Measurements from ENCODE around the gene ATAD1. TPM values are rescaled to one million over a fixed set of nuclear protein-coding genes. Genes with fewer than 3 reads are reported as not detected.

The ATAD1 gene
- polyA plus RNA-seq, 3 donors = 6.3 to 13.2 (median 10.2) TPM

DNA sequence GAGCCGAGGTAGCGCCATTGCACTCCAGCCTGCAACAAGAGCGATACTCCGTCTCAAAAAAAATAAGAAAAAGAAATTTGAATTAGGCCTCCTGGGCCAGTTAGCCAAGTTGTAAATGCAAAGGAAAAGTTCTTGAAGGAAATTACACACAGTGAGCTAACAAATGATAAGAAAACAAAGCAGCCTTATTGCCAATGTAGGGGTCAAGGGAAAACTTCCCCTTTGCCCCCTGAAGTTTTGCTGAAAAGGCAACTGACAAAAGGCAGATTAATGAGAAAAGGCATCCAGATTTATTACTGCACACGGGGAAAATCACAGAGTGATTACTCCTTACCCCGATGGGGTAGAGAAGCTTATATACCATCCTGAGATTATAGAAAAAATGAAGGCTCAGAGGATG lies 88.1 kb downstream of the ATAD1 start:
- Histone ChIP-seq H3K9ac (ENCODE audit: insufficient read depth, low read length, poor library complexity, severe bottlenecking) (no peak overlapping the region), H3K36me3 (replicated peaks in 1 of 2; ENCODE audit: control insufficient read depth in 1 of 2, insufficient read depth in 2 of 2, low read length in 2 of 2) (no peaks in the 10 kb centered on the region), H3K27me3 (ENCODE audit: control insufficient read depth in 2 of 2, insufficient read depth in 2 of 2, low read length in 2 of 2) (no peaks in the 10 kb centered on the region), H3K79me2 (ENCODE audit: insufficient read depth, low read length) (no peaks in the 10 kb centered on the region), H2AFZ (ENCODE audit: insufficient read depth, low read depth, low read length, poor library complexity, severe bottlenecking) (no peak overlapping the region), H3K27ac (ENCODE audit: low read depth in 1 of 2, low read length in 2 of 2) (no peak overlapping the region), H3K9me3 (replicated peaks in 1 of 2; ENCODE audit: control insufficient read depth in 1 of 2, insufficient read depth in 1 of 2, low read length in 2 of 2) (no peaks in the 10 kb centered on the region), H3K4me2 (replicated peaks; ENCODE audit: extremely low read depth, low read length, poor library complexity, severe bottlenecking) (no peak overlapping the region), H3K4me3 (replicated peaks in 1 of 3; ENCODE audit: low read depth in 2 of 3, low read length in 3 of 3) (no peak overlapping the region), H3K4me1 (ENCODE audit: control insufficient read depth in 1 of 2, insufficient read depth in 2 of 2, low read length in 2 of 2) (peaks cover 10 to 11% of the 10 kb centered on the region in 2 donors), H4K20me1 (ENCODE audit: insufficient read depth, low read length) (no peaks in the 10 kb centered on the region)
- peaks cover 0 to 4% (median 0%) of the 10 kb centered on the region in 3 donors for H3K27me3 Mint-ChIP-seq (ENCODE audit: low read depth in 3 of 3)
- peaks cover 12% of the 10 kb centered on the region for H3K4me1 Mint-ChIP-seq
- no peak for TF ChIP-seq CTCF (IDR thresholded peaks at IDR 0.05)
- intact Hi-C loops (cut with micrococcal nuclease) = no loop called here
- H3K9me3 Mint-ChIP-seq = no peaks in the 10 kb centered on the region
- no peak overlapping the region for H3K4me3 Mint-ChIP-seq
- DNase-seq = no peak
- WGBS (ENCODE audit: insufficient coverage) = 83% methylated on average over 4 of the region's 6 CpGs
- peaks cover 0 to 3% of the 10 kb centered on the region in 2 donors for H3K36me3 Mint-ChIP-seq
- H3K27ac Mint-ChIP-seq = no peak overlapping the region

DNA sequence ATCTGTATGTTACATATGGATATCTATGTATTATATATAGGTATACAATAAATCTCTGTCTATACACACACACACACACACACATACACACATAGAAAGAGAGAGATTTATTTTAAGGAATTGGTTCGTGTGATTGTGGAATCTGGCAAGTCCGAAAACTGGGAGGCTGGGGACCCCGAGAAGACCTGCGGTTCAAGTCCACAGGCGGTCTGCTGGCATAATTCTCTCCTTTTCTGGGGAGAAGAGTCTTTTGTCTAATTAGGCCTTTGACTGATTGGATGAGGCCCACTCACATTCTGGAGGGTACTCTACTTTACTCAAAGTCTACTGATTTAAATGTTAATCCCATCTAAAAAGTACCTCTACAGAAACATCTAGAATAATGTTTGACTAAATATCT lies 93.2 kb downstream of the ATAD1 start:
- Histone ChIP-seq H3K9ac (ENCODE audit: insufficient read depth, low read length, poor library complexity, severe bottlenecking) (no peak overlapping the region), H3K4me2 (replicated peaks; ENCODE audit: extremely low read depth, low read length, poor library complexity, severe bottlenecking) (no peak overlapping the region), H2AFZ (ENCODE audit: insufficient read depth, low read depth, low read length, poor library complexity, severe bottlenecking) (no peak overlapping the region), H3K36me3 (replicated peaks in 1 of 2; ENCODE audit: control insufficient read depth in 1 of 2, insufficient read depth in 2 of 2, low read length in 2 of 2) (no peaks in the 10 kb centered on the region), H3K9me3 (replicated peaks in 1 of 2; ENCODE audit: control insufficient read depth in 1 of 2, insufficient read depth in 1 of 2, low read length in 2 of 2) (no peaks in the 10 kb centered on the region), H3K4me3 (replicated peaks in 1 of 3; ENCODE audit: low read depth in 2 of 3, low read length in 3 of 3) (no peak overlapping the region), H3K27ac (ENCODE audit: low read depth in 1 of 2, low read length in 2 of 2) (no peak overlapping the region), H3K4me1 (ENCODE audit: control insufficient read depth in 1 of 2, insufficient read depth in 2 of 2, low read length in 2 of 2) (no peaks in the 10 kb centered on the region), H3K27me3 (ENCODE audit: control insufficient read depth in 2 of 2, insufficient read depth in 2 of 2, low read length in 2 of 2) (no peaks in the 10 kb centered on the region), H4K20me1 (ENCODE audit: insufficient read depth, low read length) (no peaks in the 10 kb centered on the region), H3K79me2 (ENCODE audit: insufficient read depth, low read length) (no peaks in the 10 kb centered on the region)
- WGBS (ENCODE audit: insufficient coverage) = no CpG with 5 or more reads among the region's 5 CpGs
- H3K27ac Mint-ChIP-seq = no peak overlapping the region
- H3K4me1 Mint-ChIP-seq = peaks cover 12% of the 10 kb centered on the region
- no peaks in the 10 kb centered on the region for H3K36me3 Mint-ChIP-seq
- H3K27me3 Mint-ChIP-seq (ENCODE audit: low read depth in 3 of 3) = peaks cover 0 to 6% (median 0%) of the 10 kb centered on the region in 3 donors
- H3K9me3 Mint-ChIP-seq = no peaks in the 10 kb centered on the region
- DNase-seq = no peak
- H3K4me3 Mint-ChIP-seq = no peak overlapping the region
- intact Hi-C loops (cut with micrococcal nuclease) = no loop called here
- TF ChIP-seq CTCF (IDR thresholded peaks at IDR 0.05) = no peak

Measured in CD14-positive monocyte (primary cell).